Neural cell (in vitro differentiated cells): ENCODE results near the gene DHPS.
A peak's percentile ranks its signal among the peaks of the same experiment; 100 is the strongest.

ENCODE experiments used
- CTCF ChIP-seq: fragments of 450-650 bp; IDR thresholded peaks from 2 replicates; pipeline ENCODE4 v1.5.1; 2014; ENCODE audit warnings: antibody characterized with exemption, mild to moderate bottlenecking, moderate library complexity; ENCODE audit not compliant: poor library complexity, severe bottlenecking
- EP300 ChIP-seq: fragments of 450-650 bp; conservative IDR thresholded peaks from 2 replicates; pipeline ENCODE4 v1.6.1; 2014; ENCODE audit warnings: antibody characterized with exemption, mild to moderate bottlenecking, moderate library complexity; ENCODE audit not compliant: poor library complexity, severe bottlenecking
- MXI1 ChIP-seq: fragments of 450-650 bp; conservative IDR thresholded peaks from 2 replicates; pipeline ENCODE4 v1.6.1; 2014; ENCODE audit warnings: antibody characterized with exemption, mild to moderate bottlenecking; ENCODE audit not compliant: poor library complexity, severe bottlenecking
- POLR2AphosphoS5 ChIP-seq: IDR thresholded peaks from 2 replicates; pipeline ENCODE4 v1.6.1; 2012
- RAD21 ChIP-seq: fragments of 450-650 bp; conservative IDR thresholded peaks from 2 replicates; pipeline ENCODE4 v1.6.1; 2014; ENCODE audit warnings: antibody characterized with exemption, mild to moderate bottlenecking, moderate library complexity
- REST ChIP-seq: IDR thresholded peaks from 2 replicates; pipeline ENCODE4 v1.6.1; 2012; ENCODE audit warnings: borderline replicate concordance
- SMC3 ChIP-seq: fragments of 450-650 bp; conservative IDR thresholded peaks from 2 replicates; pipeline ENCODE4 v1.6.1; 2014; ENCODE audit warnings: antibody characterized with exemption, mild to moderate bottlenecking, moderate library complexity; ENCODE audit not compliant: poor library complexity
- TAF1 ChIP-seq: IDR thresholded peaks from 2 replicates; pipeline ENCODE4 v1.6.1; 2012; ENCODE audit warnings: low read depth

GRCh38 chr19:12696366-12697335 is 15.0 kb upstream of the DHPS start, which contains the start of gene FBXW9:
- peak; percentile 26 for TF ChIP-seq CTCF
- TF ChIP-seq EP300: peak; percentile 57
- TF ChIP-seq RAD21: peak; percentile 27
- TF ChIP-seq POLR2AphosphoS5: peak; percentile 93
- TF ChIP-seq TAF1: no peak
- no peak for TF ChIP-seq REST
- TF ChIP-seq MXI1: peak; percentile 99
- peak; percentile 45 for TF ChIP-seq SMC3
